ENCODE data around the gene IQCM.

- TF ChIP-seq, protein P1, sequence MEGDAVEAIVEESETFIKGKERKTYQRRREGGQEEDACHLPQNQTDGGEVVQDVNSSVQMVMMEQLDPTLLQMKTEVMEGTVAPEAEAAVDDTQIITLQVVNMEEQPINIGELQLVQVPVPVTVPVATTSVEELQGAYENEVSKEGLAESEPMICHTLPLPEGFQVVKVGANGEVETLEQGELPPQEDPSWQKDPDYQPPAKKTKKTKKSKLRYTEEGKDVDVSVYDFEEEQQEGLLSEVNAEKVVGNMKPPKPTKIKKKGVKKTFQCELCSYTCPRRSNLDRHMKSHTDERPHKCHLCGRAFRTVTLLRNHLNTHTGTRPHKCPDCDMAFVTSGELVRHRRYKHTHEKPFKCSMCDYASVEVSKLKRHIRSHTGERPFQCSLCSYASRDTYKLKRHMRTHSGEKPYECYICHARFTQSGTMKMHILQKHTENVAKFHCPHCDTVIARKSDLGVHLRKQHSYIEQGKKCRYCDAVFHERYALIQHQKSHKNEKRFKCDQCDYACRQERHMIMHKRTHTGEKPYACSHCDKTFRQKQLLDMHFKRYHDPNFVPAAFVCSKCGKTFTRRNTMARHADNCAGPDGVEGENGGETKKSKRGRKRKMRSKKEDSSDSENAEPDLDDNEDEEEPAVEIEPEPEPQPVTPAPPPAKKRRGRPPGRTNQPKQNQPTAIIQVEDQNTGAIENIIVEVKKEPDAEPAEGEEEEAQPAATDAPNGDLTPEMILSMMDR (conservative IDR thresholded peaks at IDR 0.05; ENCODE audit: low read length): no peak
- TF ChIP-seq EZH2phosphoT487 (IDR thresholded peaks at IDR 0.05; ENCODE audit: borderline replicate concordance, low read depth, low read length): no peak
These were observed 26.0 kb upstream of the IQCM start for GRCh38 chr4:149841686-149842085.
